Activated CD4-positive, alpha-beta memory T cell treated with anti-CD3 and anti-CD28 coated beads, Interleukin-2, amount 10 ng/mL, durations not matched to agents 7 days and 5 days (primary cell): ENCODE results near the gene CFAP221. TPM values are rescaled to one million over a fixed set of nuclear protein-coding genes. Genes with fewer than 3 reads are reported as not detected.

Source experiments
- CTCF ChIA-PET: fragments of 350-600 bp; sonication (Branson Sonifier 250); formaldehyde crosslinking; loops from one replicate; lab custom pipeline; 2021; ENCODE audit warnings: antibody characterized with exemption, inconsistent platforms; lab: Charles Lee
- POLR2A ChIA-PET: fragments of 350-600 bp; sonication (Branson Sonifier 250); formaldehyde crosslinking; loops from one replicate; lab custom pipeline; 2021; ENCODE audit warnings: antibody characterized with exemption; lab: Charles Lee
- DNase-seq: peaks from one replicate; pipeline ENCODE4 v3.0.0-alpha.2; 2020
- H3K27ac Mint-ChIP-seq: one replicate; pipeline ENCODE4 v1.8.0; 2021; ENCODE audit warnings: mild to moderate bottlenecking, mixed read lengths
- H3K27me3 Mint-ChIP-seq: one replicate; pipeline ENCODE4 v1.8.0; 2021; ENCODE audit warnings: mixed read lengths
- H3K36me3 Mint-ChIP-seq: one replicate; pipeline ENCODE4 v1.8.0; 2021; ENCODE audit warnings: low read depth, mixed read lengths
- H3K4me1 Mint-ChIP-seq: one replicate; pipeline ENCODE4 v1.8.0; 2021; ENCODE audit warnings: mixed read lengths
- H3K4me3 Mint-ChIP-seq: one replicate; pipeline ENCODE4 v1.8.0; 2021; ENCODE audit warnings: mild to moderate bottlenecking, mixed read lengths
- H3K9me3 Mint-ChIP-seq: one replicate; pipeline ENCODE4 v1.8.0; 2021; ENCODE audit warnings: mixed read lengths
- total RNA-seq, 2 experiments: library from RNA; stranded (reverse); gene quantifications; one replicate each; pipeline ENCODE4 v1.2.3, GENCODE V29; 2021

CFAP221 gene
- total RNA-seq, 2 experiments from 2014 or later, result not detected

GRCh38 chr2:119545754-119546446 is 1.7 kb downstream of the CFAP221 start:
- no peaks in the 10 kb centered on the region for H3K9me3 Mint-ChIP-seq
- H3K4me1 Mint-ChIP-seq, result peaks cover 4% of the 10 kb centered on the region

GRCh38 chr2:119546447-119546767 is 2.2 kb downstream of the CFAP221 start:
- DNase-seq, result no peak
- H3K4me1 Mint-ChIP-seq, result peaks cover 4% of the 10 kb centered on the region
- no peak overlapping the region for H3K27ac Mint-ChIP-seq
- ChIA-PET POLR2A (no interaction called here), CTCF (no interaction called here)
- H3K27me3 Mint-ChIP-seq, result peaks cover 38% of the 10 kb centered on the region
- no peaks in the 10 kb centered on the region for H3K9me3 Mint-ChIP-seq
- no peaks in the 10 kb centered on the region for H3K36me3 Mint-ChIP-seq
- H3K4me3 Mint-ChIP-seq, result no peak overlapping the region

More at GRCh38 chr2:119545754-119546446, 1.7 kb downstream of the CFAP221 start:
- peaks cover 38% of the 10 kb centered on the region for H3K27me3 Mint-ChIP-seq
- ChIA-PET CTCF (no interaction called here), POLR2A (no interaction called here)
- no peak for DNase-seq
- no peak overlapping the region for H3K4me3 Mint-ChIP-seq
- H3K27ac Mint-ChIP-seq, result no peak overlapping the region
- H3K36me3 Mint-ChIP-seq, result no peaks in the 10 kb centered on the region

GRCh38 chr2:119548516-119549120 is 4.4 kb downstream of the CFAP221 start:
- Mint-ChIP-seq H3K36me3 (no peaks in the 10 kb centered on the region), H3K9me3 (no peaks in the 10 kb centered on the region), H3K4me3 (no peak overlapping the region), H3K4me1 (peaks cover 4% of the 10 kb centered on the region), H3K27me3 (peaks cover 37% of the 10 kb centered on the region), H3K27ac (no peak overlapping the region)
- DNase-seq, result no peak
- ChIA-PET POLR2A (no interaction called here), CTCF (no interaction called here)

- peaks cover 35% of the 10 kb centered on the region for H3K27me3 Mint-ChIP-seq
- POLR2A ChIA-PET, result no interaction called here
- DNase-seq, result no peak
- no peak overlapping the region for H3K4me3 Mint-ChIP-seq
- H3K4me1 Mint-ChIP-seq, result no peaks in the 10 kb centered on the region
- H3K27ac Mint-ChIP-seq, result no peak overlapping the region
- H3K9me3 Mint-ChIP-seq, result no peaks in the 10 kb centered on the region
- H3K36me3 Mint-ChIP-seq, result no peaks in the 10 kb centered on the region
- CTCF ChIA-PET, result no interaction called here
Measured at GRCh38 chr2:119549241-119549640, 5.0 kb downstream of the CFAP221 start.

GRCh38 chr2:119550346-119550745 is 6.1 kb downstream of the CFAP221 start:
- Mint-ChIP-seq H3K27me3 (peaks cover 29% of the 10 kb centered on the region), H3K36me3 (no peaks in the 10 kb centered on the region), H3K9me3 (no peaks in the 10 kb centered on the region), H3K4me1 (no peaks in the 10 kb centered on the region), H3K4me3 (no peak overlapping the region), H3K27ac (no peak overlapping the region)
- DNase-seq, result no peak
- ChIA-PET CTCF (no interaction called here), POLR2A (no interaction called here)

- H3K9me3 Mint-ChIP-seq, result no peaks in the 10 kb centered on the region
- no peaks in the 10 kb centered on the region for H3K36me3 Mint-ChIP-seq
- no peak for DNase-seq
- H3K4me1 Mint-ChIP-seq, result no peaks in the 10 kb centered on the region
- no peak overlapping the region for H3K27ac Mint-ChIP-seq
- H3K4me3 Mint-ChIP-seq, result no peak overlapping the region
- peaks cover 26% of the 10 kb centered on the region for H3K27me3 Mint-ChIP-seq
- CTCF ChIA-PET, result no interaction called here
- POLR2A ChIA-PET, result no interaction called here
Measured at GRCh38 chr2:119550856-119551255, 6.6 kb downstream of the CFAP221 start.

- H3K4me1 Mint-ChIP-seq, result no peaks in the 10 kb centered on the region
- DNase-seq, result no peak
- H3K4me3 Mint-ChIP-seq, result no peak overlapping the region
- no peak overlapping the region for H3K27ac Mint-ChIP-seq
- peaks cover 14% of the 10 kb centered on the region for H3K27me3 Mint-ChIP-seq
- ChIA-PET POLR2A (no interaction called here), CTCF (no interaction called here)
- no peaks in the 10 kb centered on the region for H3K9me3 Mint-ChIP-seq
- H3K36me3 Mint-ChIP-seq, result no peaks in the 10 kb centered on the region
Measured at GRCh38 chr2:119552902-119553301, 8.7 kb downstream of the CFAP221 start.

GRCh38 chr2:119553687-119554344 is 9.6 kb downstream of the CFAP221 start:
- Mint-ChIP-seq H3K27me3 (peaks cover 12% of the 10 kb centered on the region), H3K27ac (no peak overlapping the region), H3K4me3 (no peak overlapping the region), H3K9me3 (no peaks in the 10 kb centered on the region), H3K36me3 (no peaks in the 10 kb centered on the region), H3K4me1 (no peaks in the 10 kb centered on the region)
- ChIA-PET CTCF (no interaction called here), POLR2A (no interaction called here)
- DNase-seq, result no peak

- no peaks in the 10 kb centered on the region for H3K4me1 Mint-ChIP-seq
- H3K4me3 Mint-ChIP-seq, result no peak overlapping the region
- no peaks in the 10 kb centered on the region for H3K9me3 Mint-ChIP-seq
- H3K27ac Mint-ChIP-seq, result no peak overlapping the region
- DNase-seq, result no peak
- H3K36me3 Mint-ChIP-seq, result no peaks in the 10 kb centered on the region
- ChIA-PET POLR2A (no interaction called here), CTCF (no interaction called here)
- peaks cover 15% of the 10 kb centered on the region for H3K27me3 Mint-ChIP-seq
Measured at GRCh38 chr2:119565481-119565880, 21.2 kb downstream of the CFAP221 start.

- no peak for DNase-seq
- H3K9me3 Mint-ChIP-seq, result no peaks in the 10 kb centered on the region
- no peaks in the 10 kb centered on the region for H3K4me1 Mint-ChIP-seq
- H3K36me3 Mint-ChIP-seq, result no peaks in the 10 kb centered on the region
- H3K27me3 Mint-ChIP-seq, result peaks cover 15% of the 10 kb centered on the region
- ChIA-PET CTCF (no interaction called here), POLR2A (no interaction called here)
- H3K4me3 Mint-ChIP-seq, result no peak overlapping the region
- no peak overlapping the region for H3K27ac Mint-ChIP-seq
Measured at GRCh38 chr2:119567292-119567691, 23.0 kb downstream of the CFAP221 start.

- H3K36me3 Mint-ChIP-seq, result no peaks in the 10 kb centered on the region
- H3K4me1 Mint-ChIP-seq, result peaks cover 3% of the 10 kb centered on the region
- H3K27ac Mint-ChIP-seq, result no peak overlapping the region
- no peak overlapping the region for H3K4me3 Mint-ChIP-seq
- CTCF ChIA-PET, result no interaction called here
- POLR2A ChIA-PET, result no interaction called here
- H3K9me3 Mint-ChIP-seq, result peaks cover 2% of the 10 kb centered on the region
- peaks cover 31% of the 10 kb centered on the region for H3K27me3 Mint-ChIP-seq
- DNase-seq, result no peak
Measured at GRCh38 chr2:119574108-119574815, 30.0 kb downstream of the CFAP221 start.

GRCh38 chr2:119574864-119575263 is 30.6 kb downstream of the CFAP221 start:
- ChIA-PET CTCF (no interaction called here), POLR2A (no interaction called here)
- no peaks in the 10 kb centered on the region for H3K36me3 Mint-ChIP-seq
- H3K27ac Mint-ChIP-seq, result no peak overlapping the region
- H3K27me3 Mint-ChIP-seq, result peaks cover 26% of the 10 kb centered on the region
- DNase-seq, result no peak
- peaks cover 2% of the 10 kb centered on the region for H3K9me3 Mint-ChIP-seq
- no peak overlapping the region for H3K4me3 Mint-ChIP-seq
- peaks cover 3% of the 10 kb centered on the region for H3K4me1 Mint-ChIP-seq

- H3K27me3 Mint-ChIP-seq, result peaks cover 25% of the 10 kb centered on the region
- DNase-seq, result no peak
- POLR2A ChIA-PET, result no interaction called here
- H3K36me3 Mint-ChIP-seq, result no peaks in the 10 kb centered on the region
- H3K27ac Mint-ChIP-seq, result no peak overlapping the region
- H3K9me3 Mint-ChIP-seq, result peaks cover 2% of the 10 kb centered on the region
- CTCF ChIA-PET, result interaction anchor here (1.7 kb wide), 1 partner anchor 12 kb away, joined by 3 read pairs; no protein-coding TSS in a partner anchor
- peaks cover 3% of the 10 kb centered on the region for H3K4me1 Mint-ChIP-seq
- no peak overlapping the region for H3K4me3 Mint-ChIP-seq
Measured at GRCh38 chr2:119575439-119575838, 31.2 kb downstream of the CFAP221 start.
